Kidney glomerular epithelial cell (primary cell): Measurements from ENCODE around the gene ENPEP.
"Not testable (repeated sequence)": the region's sequence is repeated elsewhere in the genome, so short reads cannot be mapped to it uniquely, and the experiment has no call there.

ENCODE experiments used
- DNase-seq: peaks from one replicate; lab custom pipeline; 2025; lab: John Stamatoyannopoulos, UW

The ENPEP gene

GRCh38 chr4:110475881-110476818, at the start of gene ENPEP:
Gene ENPEP, plus strand, starts transcription at chr4:110476155. Its CDS starts 260 bp downstream, at chr4:110476415.
- DNase-seq = peak; percentile 45

GRCh38 chr4:110431805-110432204, 44.1 kb upstream of the ENPEP start:
- DNase-seq = not testable (repeated sequence)

GRCh38 chr4:110437292-110437691, 38.7 kb upstream of the ENPEP start:
- DNase-seq = not testable (repeated sequence)

- DNase-seq = not testable (repeated sequence)
These were observed 36.7 kb upstream of the ENPEP start for GRCh38 chr4:110439209-110439608.

GRCh38 chr4:110442309-110442708, 33.6 kb upstream of the ENPEP start:
- DNase-seq = no peak

- DNase-seq = no peak
These were observed 33.2 kb upstream of the ENPEP start for GRCh38 chr4:110442788-110443187.

- DNase-seq = no peak
These were observed 26.0 kb upstream of the ENPEP start for GRCh38 chr4:110449947-110450346.

GRCh38 chr4:110452546-110452945, 23.4 kb upstream of the ENPEP start:
- DNase-seq = no peak

- no peak for DNase-seq
These were observed 21.5 kb upstream of the ENPEP start for GRCh38 chr4:110454441-110454840.

- no peak for DNase-seq
These were observed 17.3 kb upstream of the ENPEP start for GRCh38 chr4:110458494-110459266.

GRCh38 chr4:110460074-110460746, 15.7 kb upstream of the ENPEP start:
- no peak for DNase-seq

- DNase-seq = no peak
These were observed 8.6 kb upstream of the ENPEP start for GRCh38 chr4:110467400-110467799.

GRCh38 chr4:110472583-110473329, 3.2 kb upstream of the ENPEP start:
- DNase-seq = no peak

- no peak for DNase-seq
These were observed 1.5 kb upstream of the ENPEP start for GRCh38 chr4:110474481-110474880.

- DNase-seq = not testable (repeated sequence)
These were observed 875 bp upstream of the ENPEP start for GRCh38 chr4:110475080-110475479.

GRCh38 chr4:110477836-110478235, 1.9 kb downstream of the ENPEP start:
- no peak for DNase-seq

- DNase-seq = peak; percentile 44
These were observed 4.1 kb downstream of the ENPEP start for GRCh38 chr4:110480031-110480549.

GRCh38 chr4:110480746-110481271, 4.9 kb downstream of the ENPEP start:
- no peak for DNase-seq

GRCh38 chr4:110483516-110483915, 7.6 kb downstream of the ENPEP start:
- peak; percentile 73 for DNase-seq

- no peak for DNase-seq
These were observed 8.1 kb downstream of the ENPEP start for GRCh38 chr4:110484029-110484428.

- DNase-seq = peak; percentile 83
These were observed 8.8 kb downstream of the ENPEP start for GRCh38 chr4:110484767-110485166.
